Upper lobe of right lung (tissue), 1 donor: ENCODE results near the gene FAM177A1. TPM values are rescaled to one million over a fixed set of nuclear protein-coding genes. Genes with fewer than 3 reads are reported as not detected.

ENCODE experiments used
- ATAC-seq: fragments of 200-7000 bp; cut with Tn5 transposase; one replicate; pipeline ENCODE4 v1.9.1; 2020; ENCODE audit warnings: mild to moderate bottlenecking, moderate library complexity
- DNase-seq: peaks from one replicate; pipeline ENCODE4 v3.0.0-alpha.2; 2020
- H3K27ac ChIP-seq: fragments of 200-600 bp; one replicate; pipeline ENCODE4 v1.8.0; 2022
- H3K27me3 ChIP-seq: fragments of 200-600 bp; one replicate; pipeline ENCODE4 v1.8.0; 2022; ENCODE audit warnings: mild to moderate bottlenecking
- H3K36me3 ChIP-seq: fragments of 200-600 bp; one replicate; pipeline ENCODE4 v1.8.0; 2022
- H3K4me1 ChIP-seq: fragments of 200-600 bp; one replicate; pipeline ENCODE4 v1.8.0; 2022
- H3K4me3 ChIP-seq: fragments of 200-600 bp; one replicate; pipeline ENCODE4 v1.8.0; 2022; ENCODE audit warnings: mild to moderate bottlenecking
- H3K9me3 ChIP-seq: fragments of 200-600 bp; one replicate; pipeline ENCODE4 v1.8.0; 2022
- CTCF ChIP-seq: fragments of 200-600 bp; IDR thresholded peaks from one replicate; pipeline ENCODE4 v1.8.0; 2022; ENCODE audit warnings: antibody characterized with exemption
- intact Hi-C: fragments of 100-400 bp; cut with DNase I; formaldehyde crosslinking; loops from one replicate; pipeline ENCODE4 v1.11.0; 2022
- total RNA-seq: library from RNA; stranded (reverse); fragmentation: NEBNext Ultra II Directional; extraction: Animal tissue kit (Norgen Biotek cat#: 25700); gene quantifications from one replicate; pipeline ENCODE4 v1.2.1, GENCODE V29; 2021
- donor health status: DM: no; HTN: yes; CAD: no; lungs with severe emphysema.

FAM177A1 gene
- total RNA-seq, 1 donor from 2014 or later: 117 TPM

GRCh38 chr14:35121887-35122695, 76.0 kb downstream of the FAM177A1 start, which contains the start of the genes PPP2R3C and PRORP:
Gene PPP2R3C, minus strand, starts transcription at chr14:35121990. Its CDS starts 31 bp downstream, at chr14:35121959.
Gene PRORP, plus strand, starts transcription at chr14:35122552. Its CDS starts 694 bp downstream, at chr14:35123246.
- peak within 1 kb of the TSS; percentile 78 for H3K4me3 ChIP-seq
- no peak for TF ChIP-seq CTCF
- ATAC-seq (peak; percentile 95), DNase-seq (peak; percentile 96)
- H3K36me3 ChIP-seq: no peaks in the 10 kb centered on the region
- H3K27me3 ChIP-seq: no peaks in the 10 kb centered on the region
- intact Hi-C loops: no loop called here
- H3K9me3 ChIP-seq: no peaks in the 10 kb centered on the region
- peak within 1 kb of the TSS; percentile 99 for H3K27ac ChIP-seq
- H3K4me1 ChIP-seq: peaks cover 23% of the 10 kb centered on the region

GRCh38 chr14:35122696-35123387, 76.8 kb downstream of the FAM177A1 start:
- Histone ChIP-seq H3K4me3 (peak overlapping the region; percentile 78), H3K4me1 (peaks cover 23% of the 10 kb centered on the region), H3K27me3 (no peaks in the 10 kb centered on the region), H3K27ac (peak overlapping the region; percentile 99), H3K36me3 (no peaks in the 10 kb centered on the region), H3K9me3 (no peaks in the 10 kb centered on the region)
- no peak for TF ChIP-seq CTCF
- DNase-seq (no peak), ATAC-seq (peak; percentile 1)
- intact Hi-C loops: no loop called here

- peak overlapping the region; percentile 99 for H3K27ac ChIP-seq
- peaks cover 23% of the 10 kb centered on the region for H3K4me1 ChIP-seq
Observed at GRCh38 chr14:35123388-35123703, 77.3 kb downstream of the FAM177A1 start.

GRCh38 chr14:35124127-35124526, 78.1 kb downstream of the FAM177A1 start:
- TF ChIP-seq CTCF: no peak
- H3K4me1 ChIP-seq: peaks cover 18% of the 10 kb centered on the region
- intact Hi-C loops: no loop called here
- DNase-seq: no peak
- H3K27ac ChIP-seq: no peak overlapping the region
- ATAC-seq: no peak
- no peaks in the 10 kb centered on the region for H3K9me3 ChIP-seq
- no peaks in the 10 kb centered on the region for H3K36me3 ChIP-seq
- H3K4me3 ChIP-seq: no peak overlapping the region
- H3K27me3 ChIP-seq: no peaks in the 10 kb centered on the region

More at GRCh38 chr14:35123388-35123703, 77.3 kb downstream of the FAM177A1 start:
- ATAC-seq: no peak
- Histone ChIP-seq H3K4me3 (peak overlapping the region; percentile 78), H3K27me3 (no peaks in the 10 kb centered on the region), H3K9me3 (no peaks in the 10 kb centered on the region), H3K36me3 (no peaks in the 10 kb centered on the region)
- DNase-seq: no peak
- intact Hi-C loops: no loop called here
- no peak for TF ChIP-seq CTCF

Other genes with a start within 250 kb of the FAM177A1 start
- gene BAZ1A, start 170.9 kb upstream of the FAM177A1 start, total RNA-seq: 35.9 TPM
- 47.5 TPM for gene SRP54, start 63.3 kb upstream of the FAM177A1 start, total RNA-seq
- gene PPP2R3C, start 75.7 kb downstream of the FAM177A1 start, total RNA-seq: 34.2 TPM
- 22.2 TPM for gene PRORP, start 76.3 kb downstream of the FAM177A1 start, total RNA-seq
- gene PSMA6, start 246.1 kb downstream of the FAM177A1 start, total RNA-seq: 157 TPM